GM13976 (cell line): ENCODE results near the gene NAP1L4.
A peak's percentile ranks its signal among the peaks of the same experiment; 100 is the strongest.

Experiments used
- DNase-seq: peaks from one replicate; pipeline ENCODE4 v3.0.0; 2012; ENCODE audit warnings: low spot score
- in situ Hi-C: fragments of 300-500 bp; cut with MboI; formaldehyde crosslinking; loops from one replicate; pipeline ENCODE4 v1.12.0; 2022; ENCODE audit warnings: low sequenced_read_pairs, mixed read lengths, inconsistent platforms; ENCODE audit not compliant: unreplicated experiment
- TF ChIP-seq, protein P1 (sequence below): IDR thresholded peaks from 2 replicates; pipeline ENCODE4 v1.5.1; 2012; ENCODE audit warnings: borderline replicate concordance, mild to moderate bottlenecking; ENCODE audit not compliant: insufficient read depth; ENCODE audit errors: extremely low read depth, missing control alignments, control extremely low read depth

The NAP1L4 gene

DNA sequence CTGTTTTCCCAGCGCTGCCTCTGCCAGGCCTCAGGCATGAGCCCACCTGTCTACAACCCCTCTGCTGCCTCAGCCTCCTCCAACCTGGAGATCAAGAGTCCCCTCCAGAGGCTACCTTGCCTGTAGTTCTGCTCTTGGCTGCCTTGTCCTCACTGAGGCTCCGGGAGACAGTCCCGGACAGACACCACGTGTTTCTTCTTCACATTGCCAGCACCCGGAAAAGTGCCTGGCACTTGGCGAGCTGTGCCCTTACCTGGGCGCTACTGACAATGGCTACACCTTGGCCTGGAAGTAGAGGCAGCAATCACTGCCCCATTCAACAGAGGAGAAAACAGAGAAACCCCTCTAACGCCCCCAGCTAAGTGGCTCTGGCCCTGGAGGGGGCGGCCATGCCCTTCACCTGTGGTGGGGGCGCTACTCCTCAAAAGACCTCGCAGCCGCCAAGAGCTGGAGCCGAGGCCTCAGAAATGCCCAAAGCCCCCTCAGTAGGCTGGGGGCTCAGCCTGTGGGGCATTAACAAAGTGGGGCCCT is 3.0 kb upstream of the NAP1L4 start:
- TF ChIP-seq, protein P1, sequence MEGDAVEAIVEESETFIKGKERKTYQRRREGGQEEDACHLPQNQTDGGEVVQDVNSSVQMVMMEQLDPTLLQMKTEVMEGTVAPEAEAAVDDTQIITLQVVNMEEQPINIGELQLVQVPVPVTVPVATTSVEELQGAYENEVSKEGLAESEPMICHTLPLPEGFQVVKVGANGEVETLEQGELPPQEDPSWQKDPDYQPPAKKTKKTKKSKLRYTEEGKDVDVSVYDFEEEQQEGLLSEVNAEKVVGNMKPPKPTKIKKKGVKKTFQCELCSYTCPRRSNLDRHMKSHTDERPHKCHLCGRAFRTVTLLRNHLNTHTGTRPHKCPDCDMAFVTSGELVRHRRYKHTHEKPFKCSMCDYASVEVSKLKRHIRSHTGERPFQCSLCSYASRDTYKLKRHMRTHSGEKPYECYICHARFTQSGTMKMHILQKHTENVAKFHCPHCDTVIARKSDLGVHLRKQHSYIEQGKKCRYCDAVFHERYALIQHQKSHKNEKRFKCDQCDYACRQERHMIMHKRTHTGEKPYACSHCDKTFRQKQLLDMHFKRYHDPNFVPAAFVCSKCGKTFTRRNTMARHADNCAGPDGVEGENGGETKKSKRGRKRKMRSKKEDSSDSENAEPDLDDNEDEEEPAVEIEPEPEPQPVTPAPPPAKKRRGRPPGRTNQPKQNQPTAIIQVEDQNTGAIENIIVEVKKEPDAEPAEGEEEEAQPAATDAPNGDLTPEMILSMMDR, result no peak
- in situ Hi-C loops, result no loop called here
- DNase-seq, result no peak

DNA sequence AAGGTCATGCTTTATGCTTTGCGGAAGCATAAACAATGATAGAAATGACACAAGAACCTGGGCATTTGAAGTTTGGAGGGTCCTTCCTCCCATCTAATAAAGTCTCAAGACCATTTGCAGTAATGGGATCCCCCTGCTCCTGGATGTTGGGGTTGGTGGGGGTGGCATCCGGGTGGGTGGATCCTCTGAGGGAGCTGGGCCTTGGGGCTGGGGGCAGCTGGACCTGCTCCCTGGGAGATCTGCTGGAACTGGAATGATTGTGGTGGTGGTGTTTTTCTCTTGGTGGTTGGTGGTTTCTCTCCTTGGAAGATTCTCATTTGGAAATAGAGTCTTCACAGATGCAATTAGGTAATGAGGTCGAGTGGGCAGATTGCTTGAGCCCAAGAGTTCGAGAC is 2.2 kb upstream of the NAP1L4 start:
- TF ChIP-seq, protein P1, result no peak
- in situ Hi-C loops, result no loop called here
- DNase-seq, result no peak

DNA sequence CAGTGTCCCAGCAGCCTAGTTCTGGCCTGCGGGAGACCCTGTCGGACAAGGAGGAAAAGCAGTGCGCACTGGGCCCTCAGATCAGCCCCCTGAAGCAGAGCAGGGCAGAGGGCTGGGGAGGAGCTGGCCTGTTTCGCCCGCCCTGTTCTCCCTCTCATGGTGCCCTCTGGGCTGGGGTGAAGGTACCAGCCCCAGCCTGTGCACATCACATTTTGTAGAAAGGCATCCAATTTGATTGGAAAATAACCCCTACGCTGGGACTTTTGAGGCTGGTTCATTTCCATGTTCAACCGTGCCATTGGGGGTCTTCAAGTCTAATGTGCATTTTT is 832 bp upstream of the NAP1L4 start:
- in situ Hi-C loops, result no loop called here
- TF ChIP-seq, protein P1, result no peak
- no peak for DNase-seq

DNA sequence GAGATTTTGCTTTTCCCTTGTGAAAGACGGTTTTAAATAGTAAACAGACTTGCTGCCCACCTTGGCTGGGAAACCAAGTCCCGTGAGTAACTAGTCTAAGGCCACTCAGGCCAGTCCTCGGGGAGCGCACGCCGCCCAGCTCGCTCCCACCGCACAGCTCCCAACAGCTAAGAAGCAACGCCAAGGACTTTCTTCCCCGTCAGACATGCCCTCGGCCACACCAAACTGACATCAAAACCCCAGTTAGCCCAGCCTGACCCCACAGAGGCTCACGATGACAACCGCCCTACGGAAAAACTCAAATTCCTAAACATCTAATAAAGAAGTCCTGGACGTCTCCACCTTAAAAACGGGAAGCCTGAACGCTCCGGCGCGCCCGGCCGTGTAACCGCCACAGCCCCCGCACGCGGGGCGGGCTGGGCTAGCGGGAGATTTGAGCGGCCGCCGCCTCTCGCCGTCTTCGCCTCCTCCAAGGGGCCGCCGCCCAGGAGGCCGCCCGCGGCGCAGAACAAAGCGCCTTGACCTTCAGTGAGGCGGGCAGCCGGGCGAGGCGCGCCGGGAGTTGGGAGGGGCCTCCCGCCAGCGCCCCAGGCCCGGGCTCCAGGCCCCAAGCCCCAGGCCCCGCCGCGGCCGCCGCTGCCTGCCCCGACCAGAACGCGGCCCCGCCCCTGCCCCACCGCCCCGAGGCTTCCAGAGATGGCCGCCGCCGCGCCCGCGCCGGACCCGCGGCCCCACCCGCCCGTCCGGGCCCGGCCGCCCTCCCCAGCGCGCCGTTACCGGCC is 486 bp downstream of the NAP1L4 start:
- DNase-seq, result no peak
- TF ChIP-seq, protein P1, result no peak
- in situ Hi-C loops, result no loop called here

DNA sequence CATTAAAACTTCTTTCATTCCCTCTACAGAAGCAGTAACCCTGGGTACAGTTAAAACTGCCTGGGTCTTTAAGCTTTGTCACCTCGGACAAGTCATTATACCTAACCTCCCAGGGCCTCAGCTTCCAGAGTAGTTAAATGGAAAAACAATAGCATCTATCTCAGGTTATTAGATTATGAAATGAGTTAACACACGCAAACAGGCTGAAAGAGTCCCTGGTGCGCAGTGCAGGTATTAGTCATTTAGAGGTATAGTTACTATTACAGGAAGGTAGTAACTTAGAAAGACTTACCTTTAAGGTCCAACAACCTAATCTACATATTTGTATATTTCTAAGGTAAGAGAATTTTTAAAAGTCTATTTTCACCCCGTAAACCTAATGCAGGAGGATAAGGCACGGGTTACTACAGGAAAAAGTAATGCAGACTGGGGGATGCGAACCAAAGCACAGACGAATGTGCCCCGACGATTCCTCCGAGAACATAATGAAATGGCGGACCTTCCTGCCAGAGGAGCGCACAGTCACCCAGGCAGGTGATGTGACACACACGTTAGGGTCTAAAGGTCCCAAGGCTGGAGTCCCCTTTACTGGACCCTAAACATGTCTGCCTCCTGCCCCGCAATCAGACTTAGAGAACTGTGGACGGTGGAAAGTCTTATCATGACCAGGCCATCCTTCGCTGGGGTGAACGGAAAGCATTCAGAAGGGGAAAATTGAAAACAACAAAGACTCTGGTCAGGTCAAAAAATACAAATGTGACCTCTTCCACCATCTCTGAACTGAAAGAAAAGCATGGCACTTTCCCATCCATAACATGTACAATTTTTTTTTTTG is 1.3 kb downstream of the NAP1L4 start:
- DNase-seq, result peak; percentile 20
- in situ Hi-C loops, result no loop called here
- TF ChIP-seq, protein P1, result no peak

DNA sequence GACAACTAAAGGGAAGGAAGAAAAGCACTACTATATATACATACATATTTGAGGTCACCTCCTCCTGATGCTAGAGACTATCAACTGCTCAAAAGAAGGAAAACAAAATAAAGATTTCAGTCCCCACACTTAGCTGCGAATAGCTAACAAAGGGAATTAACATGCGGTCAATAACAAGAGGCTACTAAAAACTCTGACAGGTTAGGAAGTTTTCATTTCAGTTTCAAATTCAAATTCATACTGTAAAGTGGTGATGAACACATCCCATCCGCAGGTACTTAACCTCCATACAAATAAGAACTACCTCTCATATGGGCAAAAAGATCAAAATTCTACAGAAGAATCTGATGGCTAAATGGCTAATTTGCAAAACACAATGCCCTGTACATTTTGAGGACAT is 2.6 kb downstream of the NAP1L4 start:
- TF ChIP-seq, protein P1, result no peak
- DNase-seq, result no peak
- in situ Hi-C loops, result no loop called here
